Sigmoid colon (tissue), 7 donors: Measurements from ENCODE around the gene CAPSL. TPM values are rescaled to one million over a fixed set of nuclear protein-coding genes. Genes with fewer than 3 reads are reported as not detected.

Experiments used
- DNase-seq: peaks from one replicate; pipeline ENCODE4 v3.0.0-alpha.2; 2019
- H3K27ac ChIP-seq, 4 donors: fragments of 200-600 bp; sonication (generic); one replicate each; pipeline ENCODE4 v1.5.1; 2016 to 2019; ENCODE audit warnings: mild to moderate bottlenecking in 1 of 4
- H3K27me3 ChIP-seq, 3 donors: fragments of 200-600 bp; sonication (generic); one replicate each; pipeline ENCODE4 v1.5.1; 2019; ENCODE audit warnings: mild to moderate bottlenecking in 1 of 3
- H3K36me3 ChIP-seq, 4 donors: fragments of 200-600 bp; sonication (generic); one replicate each; pipeline ENCODE4 v1.5.1; 2016 to 2019
- H3K4me1 ChIP-seq, 4 donors: fragments of 200-600 bp; sonication (generic); one replicate each; pipeline ENCODE4 v1.5.1; 2017 to 2019
- H3K4me3 ChIP-seq, 4 donors: fragments of 200-600 bp; sonication (generic); one replicate each; pipeline ENCODE4 v1.5.1; 2017 to 2019; ENCODE audit warnings: mild to moderate bottlenecking in 2 of 4, moderate library complexity in 1 of 4
- H3K9me3 ChIP-seq, 4 donors: fragments of 200-600 bp in 3 of 4; sonication (generic) in 3 of 4; one replicate each; pipeline versions ENCODE4 v1.5.1 to v1.6.1; 2013 to 2019
- CTCF ChIP-seq, 4 experiments: fragments of 450-650 bp in 3 of 4; fragments of 200-600 bp in 1 of 4; IDR thresholded peaks; one replicate each; pipeline ENCODE4 v1.5.1; 2016 to 2019; ENCODE audit warnings: antibody characterized with exemption in 4 of 4, mild to moderate bottlenecking in 3 of 4, moderate library complexity in 2 of 4
- EP300 ChIP-seq, 4 donors: sonication (generic); formaldehyde crosslinking; IDR thresholded peaks; one replicate each; pipeline ENCODE4 v1.6.1; 2017; ENCODE audit warnings: antibody characterized with exemption in 4 of 4
- POLR2A ChIP-seq, 2 donors: fragments of 450-650 bp; IDR thresholded peaks; one replicate each; pipeline ENCODE4 v1.6.1; 2016; ENCODE audit warnings: antibody characterized with exemption in 2 of 2, mild to moderate bottlenecking in 2 of 2, moderate library complexity in 2 of 2
- POLR2AphosphoS5 ChIP-seq, 4 donors: sonication (generic); formaldehyde crosslinking; IDR thresholded peaks; one replicate each; pipeline ENCODE4 v1.6.1; 2017; ENCODE audit warnings: antibody characterized with exemption in 4 of 4
- WGBS, 2 donors: extraction: QIAGEN DNeasy Blood & Tissue Kit; methylation state at CpG; one replicate each; pipeline ENCODE4 v1.1.7; 2013; 5-methylcytosine and 5-hydroxymethylcytosine counted together
- intact Hi-C: fragments of 100-400 bp; cut with DNase I; formaldehyde crosslinking; loops from one replicate; pipeline ENCODE4 v1.15.1; 2023
- polyA plus RNA-seq, 3 donors: library from polyadenylated mRNA; stranded (reverse); fragments of 200-250 nt; gene quantifications; one replicate each; pipeline ENCODE4 v1.2.3, GENCODE V29; 2013
- total RNA-seq, 4 donors: library from RNA; depleted of rRNA; stranded (reverse); fragments of >200 nt; gene quantifications; one replicate each; pipeline ENCODE4 v1.1.0, GENCODE V29; 2016
- donor health status: healthy with polysubstance abuse.
- donor health status: Bipolar disorder and iron deficiency.
- donor health status: healthy.

The CAPSL gene
- total and polyA plus RNA-seq, 7 donors: not detected

GRCh38 chr5:35861718-35862117, 76.7 kb downstream of the CAPSL start:
- no peak for DNase-seq
- TF ChIP-seq POLR2A (IDR thresholded peaks at IDR 0.05) (no peak), POLR2AphosphoS5 (IDR thresholded peaks at IDR 0.05) (no peak), CTCF (IDR thresholded peaks at IDR 0.05) (no peak), EP300 (IDR thresholded peaks at IDR 0.05) (no peak)
- Histone ChIP-seq H3K27ac (no peak overlapping the region), H3K36me3 (no peaks in the 10 kb centered on the region), H3K4me3 (no peak overlapping the region), H3K9me3 (no peaks in the 10 kb centered on the region), H3K4me1 (no peaks in the 10 kb centered on the region), H3K27me3 (no peaks in the 10 kb centered on the region)
- intact Hi-C loops: no loop called here
- 88% methylated on average over 1 of the region's 1 CpG for WGBS, 2 donors

GRCh38 chr5:35860686-35861085, 77.7 kb downstream of the CAPSL start:
- DNase-seq: no peak
- TF ChIP-seq EP300 (IDR thresholded peaks at IDR 0.05): no peak
- no peak for TF ChIP-seq POLR2A (IDR thresholded peaks at IDR 0.05)
- no peak for TF ChIP-seq POLR2AphosphoS5 (IDR thresholded peaks at IDR 0.05)
- TF ChIP-seq CTCF (IDR thresholded peaks at IDR 0.05): no peak
- Histone ChIP-seq H3K4me1 (no peaks in the 10 kb centered on the region), H3K4me3 (no peak overlapping the region), H3K9me3 (no peaks in the 10 kb centered on the region), H3K27ac (no peak overlapping the region), H3K36me3 (no peaks in the 10 kb centered on the region), H3K27me3 (no peaks in the 10 kb centered on the region)
- intact Hi-C loops: no loop called here
- WGBS, 2 donors: 87 to 95% methylated on average over 1 of the region's 1 CpG

GRCh38 chr5:35859101-35859661, 79.2 kb downstream of the CAPSL start:
- Histone ChIP-seq H3K27me3 (no peaks in the 10 kb centered on the region), H3K4me3 (no peak overlapping the region), H3K4me1 (no peaks in the 10 kb centered on the region), H3K36me3 (no peaks in the 10 kb centered on the region), H3K27ac (no peak overlapping the region), H3K9me3 (no peaks in the 10 kb centered on the region)
- no peak for DNase-seq
- intact Hi-C loops: no loop called here
- TF ChIP-seq POLR2A (IDR thresholded peaks at IDR 0.05) (no peak), CTCF (IDR thresholded peaks at IDR 0.05) (no peak), EP300 (IDR thresholded peaks at IDR 0.05) (no peak), POLR2AphosphoS5 (IDR thresholded peaks at IDR 0.05) (no peak)
- WGBS, 2 donors: 55 to 65% methylated on average over 3 of the region's 3 CpGs

- Histone ChIP-seq H3K36me3 (no peaks in the 10 kb centered on the region), H3K27me3 (no peaks in the 10 kb centered on the region), H3K27ac (no peak overlapping the region), H3K4me1 (no peaks in the 10 kb centered on the region), H3K9me3 (no peaks in the 10 kb centered on the region), H3K4me3 (no peak overlapping the region)
- no peak for DNase-seq
- 41 to 51% methylated on average over 2 of the region's 2 CpGs for WGBS, 2 donors
- TF ChIP-seq POLR2A (IDR thresholded peaks at IDR 0.05) (no peak), CTCF (IDR thresholded peaks at IDR 0.05) (no peak), POLR2AphosphoS5 (IDR thresholded peaks at IDR 0.05) (no peak)
- intact Hi-C loops: no loop called here
Observed at GRCh38 chr5:35857606-35858205, 80.7 kb downstream of the CAPSL start.
